Liver (tissue), 2 donors: ENCODE measurements around the gene DHDH.

ENCODE experiments used
- GABPA ChIP-seq, 2 donors: IDR thresholded peaks in 1 of 2; conservative IDR thresholded peaks in 1 of 2; 2 replicates each; pipeline ENCODE4 v1.6.1; 2016; ENCODE audit warnings: antibody characterized with exemption in 2 of 2, mild to moderate bottlenecking in 1 of 2, moderate library complexity in 1 of 2
- RAD21 ChIP-seq, 2 donors: IDR thresholded peaks; 2 replicates each; pipeline ENCODE4 v1.6.1; 2016; ENCODE audit warnings: antibody characterized with exemption in 2 of 2, mild to moderate bottlenecking in 2 of 2
- donor health status: healthy.

- TF ChIP-seq GABPA (IDR thresholded peaks at IDR 0.05 in 1 of 2, conservative IDR thresholded peaks at IDR 0.05 in 1 of 2) (no peak), RAD21 (IDR thresholded peaks at IDR 0.05) (no peak)
Observed at GRCh38 chr19:48961051-48961649, 27.7 kb downstream of the DHDH start.
